ENCODE data around the gene DLG4.

Gene DLG4

DNA sequence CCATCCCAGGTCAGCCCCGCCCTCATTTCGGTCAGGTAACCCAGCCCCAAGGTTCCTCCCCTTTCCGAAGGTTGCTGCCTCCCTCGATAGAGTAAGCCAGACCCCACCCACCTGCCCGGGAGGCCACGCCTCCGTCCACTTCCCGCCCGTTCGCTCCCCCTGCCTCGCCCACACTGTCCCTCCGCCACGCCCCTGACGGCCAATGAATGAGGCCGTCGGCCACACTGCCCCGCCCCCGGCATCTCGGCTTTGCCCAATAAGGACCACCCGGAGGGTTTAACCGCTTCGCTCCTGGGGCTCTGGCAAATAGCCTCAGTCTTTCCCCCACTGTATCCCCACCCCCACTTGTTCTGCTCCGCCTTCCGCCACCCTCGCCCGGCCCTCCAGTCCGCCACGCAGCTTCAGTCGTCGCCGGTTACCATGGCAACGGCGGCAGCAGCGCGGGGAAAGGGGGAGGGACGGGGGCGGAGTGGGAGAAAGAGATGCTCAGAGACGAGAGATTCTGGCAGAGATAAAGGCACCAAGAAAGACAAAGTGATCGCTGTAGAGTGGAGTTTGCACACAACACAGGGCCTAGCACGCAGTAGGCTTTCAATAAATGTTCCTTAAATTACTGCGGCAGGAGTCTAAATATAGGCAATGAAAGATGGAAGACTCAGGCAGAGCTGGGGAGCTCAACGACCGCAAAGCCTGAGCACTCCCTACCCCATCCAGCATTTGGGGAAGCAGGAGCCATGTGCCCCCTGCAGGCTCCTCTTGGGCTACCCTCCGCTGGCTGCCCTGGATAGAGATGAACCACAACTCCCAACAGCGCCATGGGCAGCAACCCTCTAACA lies 5.1 kb downstream of the DLG4 start (continued):
- TF ChIP-seq REST (tag by site-specific recombination; IDR thresholded peaks at IDR 0.05) (no peak), ZNF394 (tag by site-specific recombination; IDR thresholded peaks at IDR 0.05; ENCODE audit: borderline replicate concordance) (0 out of 2 replicates have a peak, but pooled peaks have one; percentile 13), ZNF148 (tag by site-specific recombination; IDR thresholded peaks at IDR 0.05; ENCODE audit: borderline replicate concordance) (no peak), ZNF776 (tag by site-specific recombination; IDR thresholded peaks at IDR 0.05; ENCODE audit: borderline replicate concordance) (no peak), BCL11A (tag by site-specific recombination; IDR thresholded peaks at IDR 0.05; ENCODE audit: low read depth) (no peak), ZFP37 (tag by site-specific recombination; IDR thresholded peaks at IDR 0.05) (no peak), ZSCAN30 (tag by site-specific recombination; IDR thresholded peaks at IDR 0.05) (no peak), KLF1 (tag by site-specific recombination; IDR thresholded peaks at IDR 0.05) (peak; percentile 88), ZNF449 (tag by site-specific recombination; IDR thresholded peaks at IDR 0.05) (no peak), SALL2 (tag by site-specific recombination; IDR thresholded peaks at IDR 0.05; ENCODE audit: borderline replicate concordance) (no peak), ZNF2 (tag by site-specific recombination; IDR thresholded peaks at IDR 0.05) (peak; percentile 56; the same call in 1 of the 2 replicates), ZNF558 (tag by site-specific recombination; IDR thresholded peaks at IDR 0.05) (no peak), GFI1B (tag by site-specific recombination; IDR thresholded peaks at IDR 0.05) (no peak), HOXA7 (CRISPR knock-in tag; IDR thresholded peaks at IDR 0.05; ENCODE audit: borderline replicate concordance) (no peak), ZNF155 (tag by site-specific recombination; IDR thresholded peaks at IDR 0.05) (no peak), ZNF169 (tag by site-specific recombination; IDR thresholded peaks at IDR 0.05) (no peak), ZNF366 (tag by site-specific recombination; conservative IDR thresholded peaks at IDR 0.05) (peak; percentile 95), GLI4 (tag by site-specific recombination; IDR thresholded peaks at IDR 0.05) (no peak), ZNF362 (tag by site-specific recombination; IDR thresholded peaks at IDR 0.05) (no peak)
- TF ChIP-seq, protein P1, sequence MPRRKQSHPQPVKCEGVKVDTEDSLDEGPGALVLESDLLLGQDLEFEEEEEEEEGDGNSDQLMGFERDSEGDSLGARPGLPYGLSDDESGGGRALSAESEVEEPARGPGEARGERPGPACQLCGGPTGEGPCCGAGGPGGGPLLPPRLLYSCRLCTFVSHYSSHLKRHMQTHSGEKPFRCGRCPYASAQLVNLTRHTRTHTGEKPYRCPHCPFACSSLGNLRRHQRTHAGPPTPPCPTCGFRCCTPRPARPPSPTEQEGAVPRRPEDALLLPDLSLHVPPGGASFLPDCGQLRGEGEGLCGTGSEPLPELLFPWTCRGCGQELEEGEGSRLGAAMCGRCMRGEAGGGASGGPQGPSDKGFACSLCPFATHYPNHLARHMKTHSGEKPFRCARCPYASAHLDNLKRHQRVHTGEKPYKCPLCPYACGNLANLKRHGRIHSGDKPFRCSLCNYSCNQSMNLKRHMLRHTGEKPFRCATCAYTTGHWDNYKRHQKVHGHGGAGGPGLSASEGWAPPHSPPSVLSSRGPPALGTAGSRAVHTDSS (tag by site-specific recombination; IDR thresholded peaks at IDR 0.05): no peak
- TF ChIP-seq, protein P2, sequence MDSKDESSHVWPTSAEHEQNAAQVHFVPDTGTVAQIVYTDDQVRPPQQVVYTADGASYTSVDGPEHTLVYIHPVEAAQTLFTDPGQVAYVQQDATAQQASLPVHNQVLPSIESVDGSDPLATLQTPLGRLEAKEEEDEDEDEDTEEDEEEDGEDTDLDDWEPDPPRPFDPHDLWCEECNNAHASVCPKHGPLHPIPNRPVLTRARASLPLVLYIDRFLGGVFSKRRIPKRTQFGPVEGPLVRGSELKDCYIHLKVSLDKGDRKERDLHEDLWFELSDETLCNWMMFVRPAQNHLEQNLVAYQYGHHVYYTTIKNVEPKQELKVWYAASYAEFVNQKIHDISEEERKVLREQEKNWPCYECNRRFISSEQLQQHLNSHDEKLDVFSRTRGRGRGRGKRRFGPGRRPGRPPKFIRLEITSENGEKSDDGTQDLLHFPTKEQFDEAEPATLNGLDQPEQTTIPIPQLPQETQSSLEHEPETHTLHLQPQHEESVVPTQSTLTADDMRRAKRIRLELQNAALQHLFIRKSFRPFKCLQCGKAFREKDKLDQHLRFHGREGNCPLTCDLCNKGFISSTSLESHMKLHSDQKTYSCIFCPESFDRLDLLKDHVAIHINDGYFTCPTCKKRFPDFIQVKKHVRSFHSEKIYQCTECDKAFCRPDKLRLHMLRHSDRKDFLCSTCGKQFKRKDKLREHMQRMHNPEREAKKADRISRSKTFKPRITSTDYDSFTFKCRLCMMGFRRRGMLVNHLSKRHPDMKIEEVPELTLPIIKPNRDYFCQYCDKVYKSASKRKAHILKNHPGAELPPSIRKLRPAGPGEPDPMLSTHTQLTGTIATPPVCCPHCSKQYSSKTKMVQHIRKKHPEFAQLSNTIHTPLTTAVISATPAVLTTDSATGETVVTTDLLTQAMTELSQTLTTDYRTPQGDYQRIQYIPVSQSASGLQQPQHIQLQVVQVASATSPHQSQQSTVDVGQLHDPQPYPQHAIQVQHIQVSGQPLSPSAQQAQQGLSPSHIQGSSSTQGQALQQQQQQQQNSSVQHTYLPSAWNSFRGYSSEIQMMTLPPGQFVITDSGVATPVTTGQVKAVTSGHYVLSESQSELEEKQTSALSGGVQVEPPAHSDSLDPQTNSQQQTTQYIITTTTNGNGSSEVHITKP (tag by site-specific recombination; IDR thresholded peaks at IDR 0.05): peak; percentile 94
- TF ChIP-seq, protein P3, sequence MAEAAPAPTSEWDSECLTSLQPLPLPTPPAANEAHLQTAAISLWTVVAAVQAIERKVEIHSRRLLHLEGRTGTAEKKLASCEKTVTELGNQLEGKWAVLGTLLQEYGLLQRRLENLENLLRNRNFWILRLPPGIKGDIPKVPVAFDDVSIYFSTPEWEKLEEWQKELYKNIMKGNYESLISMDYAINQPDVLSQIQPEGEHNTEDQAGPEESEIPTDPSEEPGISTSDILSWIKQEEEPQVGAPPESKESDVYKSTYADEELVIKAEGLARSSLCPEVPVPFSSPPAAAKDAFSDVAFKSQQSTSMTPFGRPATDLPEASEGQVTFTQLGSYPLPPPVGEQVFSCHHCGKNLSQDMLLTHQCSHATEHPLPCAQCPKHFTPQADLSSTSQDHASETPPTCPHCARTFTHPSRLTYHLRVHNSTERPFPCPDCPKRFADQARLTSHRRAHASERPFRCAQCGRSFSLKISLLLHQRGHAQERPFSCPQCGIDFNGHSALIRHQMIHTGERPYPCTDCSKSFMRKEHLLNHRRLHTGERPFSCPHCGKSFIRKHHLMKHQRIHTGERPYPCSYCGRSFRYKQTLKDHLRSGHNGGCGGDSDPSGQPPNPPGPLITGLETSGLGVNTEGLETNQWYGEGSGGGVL (tag by site-specific recombination; IDR thresholded peaks at IDR 0.05): peak; percentile 88

Data from HEK293 (cell line).